Measurements from ENCODE around the gene ATP6V1D. TPM values are rescaled to one million over a fixed set of nuclear protein-coding genes. Genes with fewer than 3 reads are reported as not detected.
"Not testable (repeated sequence)": the region's sequence is repeated elsewhere in the genome, so short reads cannot be mapped to it uniquely, and the experiment has no call there.

ATP6V1D gene
- total RNA-seq: 10 to 100 TPM; 46.7 to 48.2 TPM

- peaks cover 27% of the 10 kb centered on the region for H3K36me3 Mint-ChIP-seq (ENCODE audit: low read depth)
- peak within 1 kb of the TSS; percentile 99 for H3K4me3 Mint-ChIP-seq
- CTCF ChIA-PET: interaction anchor here (0.6 to 1.9 kb wide), 36 partner anchors 9 to 1000 kb away, joined by 3 to 15 read pairs (median 4); partner anchors contain the start of genes ARG2, GPHN, PALS1 and PIGH
- no peaks in the 10 kb centered on the region for H3K9me3 Mint-ChIP-seq
- no peaks in the 10 kb centered on the region for H3K27me3 Mint-ChIP-seq
- POLR2A ChIA-PET: interaction anchor here (0.5 to 2.1 kb wide), 25 partner anchors 10 to 853 kb away, joined by 3 to 11 read pairs (median 4); partner anchors contain the start of genes GPHN, PIGH, RDH11 and ZFYVE26
- peak within 1 kb of the TSS; percentile 97 for H3K27ac Mint-ChIP-seq
- peak; percentile 100 for DNase-seq
- H3K4me1 Mint-ChIP-seq: peaks cover 65% of the 10 kb centered on the region
Observed at GRCh38 chr14:67359775-67360469, at the start of gene ATP6V1D, which contains the start of gene EIF2S1. Gene ATP6V1D (minus strand): TSS chr14:67359804. CDS start chr14:67359698, 106 bp downstream. Gene EIF2S1 (plus strand): TSS chr14:67360328. CDS start chr14:67364768, 4,440 bp downstream.

DNA sequence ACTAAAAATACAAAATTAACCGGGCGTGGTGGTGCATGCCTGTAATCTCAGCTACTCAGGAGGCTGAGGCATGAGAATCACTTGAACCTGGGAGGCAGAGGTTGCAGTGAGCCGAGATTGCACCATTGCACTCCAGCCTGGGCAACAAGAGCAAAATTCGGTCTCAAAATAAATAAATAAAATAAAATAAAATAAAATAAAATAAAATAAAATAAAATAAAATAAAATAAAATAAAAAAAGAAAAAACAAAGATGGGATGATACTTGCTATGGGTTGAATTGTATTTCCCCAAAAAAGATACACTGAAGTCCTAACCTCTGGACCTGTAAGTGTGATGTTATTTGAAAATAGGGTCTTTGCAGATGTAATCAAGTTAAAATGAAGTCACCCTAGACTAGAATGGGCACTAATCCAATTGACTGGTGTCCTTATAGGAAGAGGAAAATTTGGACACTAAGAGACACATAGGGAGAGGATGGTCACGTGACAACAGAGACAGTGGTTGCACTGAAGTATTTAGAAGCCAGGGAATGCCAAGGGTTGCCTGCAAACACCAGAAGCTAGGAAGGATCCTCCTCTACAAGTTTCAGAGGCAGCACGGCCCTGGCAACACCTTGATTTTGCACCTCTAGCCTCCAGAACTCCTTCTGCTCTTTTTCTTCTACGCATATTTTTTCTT lies 48.7 kb upstream of the ATP6V1D start:
- H3K27ac Mint-ChIP-seq; POLR2A ChIA-PET; H3K4me3 Mint-ChIP-seq; H3K36me3 Mint-ChIP-seq (ENCODE audit: low read depth); H3K9me3 Mint-ChIP-seq; DNase-seq; CTCF ChIA-PET; H3K4me1 Mint-ChIP-seq: not testable (repeated sequence)
- peaks cover 15% of the 10 kb centered on the region for H3K27me3 Mint-ChIP-seq

- ChIA-PET CTCF (no interaction called here), POLR2A (no interaction called here)
- Mint-ChIP-seq H3K36me3 (ENCODE audit: low read depth) (no peaks in the 10 kb centered on the region), H3K4me3 (no peak overlapping the region), H3K4me1 (no peaks in the 10 kb centered on the region), H3K27me3 (peaks cover 2% of the 10 kb centered on the region), H3K27ac (no peak overlapping the region), H3K9me3 (no peaks in the 10 kb centered on the region)
- DNase-seq: no peak
Observed at GRCh38 chr14:67405771-67406170, 46.2 kb upstream of the ATP6V1D start.

DNA sequence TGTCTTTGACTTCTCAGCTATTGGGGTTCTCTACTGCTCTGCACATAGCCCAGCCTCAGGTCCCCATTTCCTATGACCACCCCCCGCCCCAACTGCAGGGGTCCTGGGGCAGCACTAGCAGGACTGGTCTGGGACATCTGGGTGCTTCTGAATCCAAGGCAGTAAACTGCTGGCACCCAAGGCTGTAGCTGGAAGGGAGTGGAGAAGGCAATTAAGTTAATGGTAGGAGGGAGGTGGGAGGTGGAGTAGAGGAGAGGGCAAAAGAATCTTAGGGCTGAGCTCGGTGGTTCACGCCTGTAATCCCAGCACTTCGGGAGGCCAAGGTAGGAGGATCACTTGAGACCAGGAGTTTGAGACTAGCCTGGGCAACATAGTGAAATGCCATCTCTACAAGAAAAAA lies 40.8 kb upstream of the ATP6V1D start:
- peaks cover 3% of the 10 kb centered on the region for H3K27me3 Mint-ChIP-seq
- ChIA-PET CTCF (no interaction called here), POLR2A (no interaction called here)

DNA sequence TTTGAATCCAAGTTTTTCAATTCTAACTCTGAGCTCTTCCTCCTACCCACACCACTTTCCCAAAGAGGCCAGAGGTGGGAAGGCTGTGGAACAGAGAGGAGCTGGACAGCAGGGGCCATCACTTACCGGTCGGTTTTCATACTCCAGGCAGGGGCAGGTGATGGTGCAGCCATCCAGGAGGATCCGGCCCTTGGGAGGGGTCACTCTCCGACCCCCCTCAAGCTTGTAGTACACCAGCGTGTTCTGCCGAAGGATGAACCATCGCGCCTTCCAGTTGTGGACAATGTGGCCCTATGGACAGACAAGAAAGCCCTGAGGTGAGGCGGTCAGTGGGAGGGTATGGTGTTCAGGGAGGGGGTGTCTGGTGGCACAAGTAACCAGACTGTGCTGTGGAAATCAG lies 37.9 kb upstream of the ATP6V1D start:
- Mint-ChIP-seq H3K36me3 (ENCODE audit: low read depth) (no peaks in the 10 kb centered on the region), H3K9me3 (no peaks in the 10 kb centered on the region), H3K27me3 (peaks cover 3% of the 10 kb centered on the region), H3K4me3 (no peak overlapping the region), H3K4me1 (no peaks in the 10 kb centered on the region), H3K27ac (no peak overlapping the region)
- ChIA-PET CTCF (no interaction called here), POLR2A (no interaction called here)
- no peak for DNase-seq

More for the DNA sequence above, 40.8 kb upstream of the ATP6V1D start:
- Mint-ChIP-seq H3K36me3 (ENCODE audit: low read depth) (no peaks in the 10 kb centered on the region), H3K9me3 (no peaks in the 10 kb centered on the region), H3K4me1 (no peaks in the 10 kb centered on the region), H3K4me3 (no peak overlapping the region), H3K27ac (no peak overlapping the region)
- DNase-seq: no peak

- ChIA-PET POLR2A (no interaction called here), CTCF (no interaction called here)
- H3K9me3 Mint-ChIP-seq: no peaks in the 10 kb centered on the region
- peaks cover 3% of the 10 kb centered on the region for H3K27me3 Mint-ChIP-seq
- H3K4me1 Mint-ChIP-seq: no peaks in the 10 kb centered on the region
- H3K36me3 Mint-ChIP-seq (ENCODE audit: low read depth): no peaks in the 10 kb centered on the region
- no peak for DNase-seq
- H3K4me3 Mint-ChIP-seq: no peak overlapping the region
- H3K27ac Mint-ChIP-seq: no peak overlapping the region
Observed at GRCh38 chr14:67396381-67396970, 36.9 kb upstream of the ATP6V1D start.

DNA sequence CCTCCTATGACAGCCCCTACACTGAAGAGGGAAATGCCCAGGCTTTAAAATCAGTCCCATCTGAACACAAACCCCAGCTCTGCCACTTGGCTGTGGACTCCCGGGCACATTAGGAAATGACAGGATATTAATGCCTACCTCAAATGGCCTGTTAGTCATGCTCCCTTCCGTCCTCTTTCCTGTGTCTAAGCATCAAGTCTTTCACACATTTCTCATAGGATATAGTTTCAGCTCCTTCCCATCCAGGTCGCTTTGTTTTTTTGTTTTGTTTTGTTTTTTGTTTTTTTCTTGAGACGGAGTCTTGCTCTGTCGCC lies 36.2 kb upstream of the ATP6V1D start:
- ChIA-PET CTCF (no interaction called here), POLR2A (no interaction called here)
- no peak overlapping the region for H3K4me3 Mint-ChIP-seq
- peaks cover 5% of the 10 kb centered on the region for H3K4me1 Mint-ChIP-seq
- no peaks in the 10 kb centered on the region for H3K36me3 Mint-ChIP-seq (ENCODE audit: low read depth)
- H3K27ac Mint-ChIP-seq: no peak overlapping the region
- no peak for DNase-seq
- no peaks in the 10 kb centered on the region for H3K9me3 Mint-ChIP-seq
- peaks cover 3% of the 10 kb centered on the region for H3K27me3 Mint-ChIP-seq

- ChIA-PET POLR2A (no interaction called here), CTCF (no interaction called here)
- no peak for DNase-seq
- Mint-ChIP-seq H3K27ac (no peak overlapping the region), H3K27me3 (peaks cover 3% of the 10 kb centered on the region), H3K9me3 (no peaks in the 10 kb centered on the region), H3K36me3 (ENCODE audit: low read depth) (no peaks in the 10 kb centered on the region), H3K4me1 (peaks cover 9% of the 10 kb centered on the region), H3K4me3 (no peak overlapping the region)
Observed at GRCh38 chr14:67395086-67395875, 35.7 kb upstream of the ATP6V1D start.

DNA sequence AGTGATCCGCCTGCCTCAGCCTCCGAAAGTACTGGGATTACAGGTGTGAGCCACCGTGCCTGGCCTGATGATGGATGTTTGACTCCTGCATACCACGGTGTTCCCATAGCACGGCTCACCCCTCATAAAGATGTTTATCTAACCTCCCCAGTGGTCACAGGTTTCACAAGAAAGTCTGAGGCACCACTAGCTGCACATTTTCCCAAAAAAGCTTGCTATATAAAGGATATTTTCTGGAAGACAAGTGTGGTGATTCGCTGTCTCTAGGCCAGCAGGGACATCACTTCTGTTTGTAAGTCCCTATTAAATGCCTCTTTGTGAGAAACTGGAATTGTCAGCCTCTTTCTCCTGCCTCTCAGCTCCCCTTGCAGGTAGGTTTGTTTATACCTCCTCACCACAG lies 34.1 kb upstream of the ATP6V1D start:
- Mint-ChIP-seq H3K27ac (no peak overlapping the region), H3K27me3 (no peaks in the 10 kb centered on the region), H3K36me3 (ENCODE audit: low read depth) (no peaks in the 10 kb centered on the region), H3K4me3 (no peak overlapping the region), H3K9me3 (no peaks in the 10 kb centered on the region), H3K4me1 (peaks cover 9% of the 10 kb centered on the region)
- ChIA-PET CTCF (no interaction called here), POLR2A (no interaction called here)
- no peak for DNase-seq

DNA sequence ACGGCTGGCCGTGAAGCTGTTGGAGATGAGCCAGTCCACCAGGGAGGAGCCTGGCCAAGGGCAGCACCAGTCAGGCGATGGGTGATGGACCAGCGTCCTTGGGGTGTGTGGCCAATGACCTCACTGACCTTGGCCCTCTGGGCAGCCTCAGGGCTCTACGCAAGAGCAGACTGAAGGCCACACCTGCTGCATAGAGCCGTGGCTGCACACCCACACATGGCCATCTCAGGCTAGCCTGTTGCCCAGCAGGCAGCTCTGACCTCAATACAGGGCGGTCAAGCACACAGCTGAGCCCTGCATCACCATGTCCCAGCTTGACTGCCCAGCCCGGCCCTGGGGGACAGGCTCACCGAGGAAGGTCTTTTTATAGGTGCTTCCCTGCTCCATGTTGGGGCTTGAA lies 33.2 kb upstream of the ATP6V1D start:
- POLR2A ChIA-PET: no interaction called here
- no peak for DNase-seq
- CTCF ChIA-PET: no interaction called here
- no peak overlapping the region for H3K4me3 Mint-ChIP-seq
- H3K9me3 Mint-ChIP-seq: no peaks in the 10 kb centered on the region
- H3K27ac Mint-ChIP-seq: no peak overlapping the region
- H3K36me3 Mint-ChIP-seq (ENCODE audit: low read depth): no peaks in the 10 kb centered on the region
- peaks cover 9% of the 10 kb centered on the region for H3K4me1 Mint-ChIP-seq
- no peaks in the 10 kb centered on the region for H3K27me3 Mint-ChIP-seq

- Mint-ChIP-seq H3K9me3 (no peaks in the 10 kb centered on the region), H3K4me1 (peaks cover 9% of the 10 kb centered on the region), H3K27ac (no peak overlapping the region), H3K4me3 (no peak overlapping the region), H3K36me3 (ENCODE audit: low read depth) (peaks cover 3% of the 10 kb centered on the region), H3K27me3 (no peaks in the 10 kb centered on the region)
- CTCF ChIA-PET: no interaction called here
- POLR2A ChIA-PET: no interaction called here
- DNase-seq: no peak
Observed at GRCh38 chr14:67392123-67392522, 32.5 kb upstream of the ATP6V1D start.

DNA sequence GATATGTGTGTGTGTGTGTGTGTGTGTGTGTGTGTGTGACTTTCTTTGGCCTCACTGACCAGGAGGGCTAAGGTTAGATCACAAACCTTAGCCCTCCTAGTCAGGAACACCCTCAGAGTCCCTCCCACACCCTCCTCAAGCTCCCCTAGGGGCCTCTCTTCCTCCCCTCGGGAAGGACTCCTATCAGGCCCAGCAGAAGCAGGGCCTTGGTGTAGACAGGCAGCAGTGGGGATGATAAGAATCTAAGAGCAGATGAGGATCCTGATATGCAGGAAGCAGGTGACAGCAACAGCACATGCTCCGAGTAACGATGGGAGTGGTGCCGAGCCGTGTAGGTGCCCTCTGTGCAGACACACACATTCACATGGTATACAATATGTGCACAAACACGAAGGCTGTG lies 31.7 kb upstream of the ATP6V1D start:
- H3K4me1 Mint-ChIP-seq: peaks cover 9% of the 10 kb centered on the region
- CTCF ChIA-PET: no interaction called here
- POLR2A ChIA-PET: interaction anchor here (1.1 kb wide), 1 partner anchor 32 kb away, joined by 3 read pairs; the partner anchor contains the start of gene ATP6V1D
- H3K9me3 Mint-ChIP-seq: no peaks in the 10 kb centered on the region
- H3K36me3 Mint-ChIP-seq (ENCODE audit: low read depth): peaks cover 6% of the 10 kb centered on the region
- H3K27ac Mint-ChIP-seq: no peak overlapping the region
- no peaks in the 10 kb centered on the region for H3K27me3 Mint-ChIP-seq
- no peak for DNase-seq
- no peak overlapping the region for H3K4me3 Mint-ChIP-seq
